IMR-90 (cell line): ENCODE results near the gene IDH3B. TPM values are rescaled to one million over a fixed set of nuclear protein-coding genes. Genes with fewer than 3 reads are reported as not detected.

Experiments
- ATAC-seq: fragments of 200-7000 bp; cut with Tn5 transposase; 2 replicates; pipeline ENCODE4 v1.9.1; 2020; ENCODE audit warnings: low read depth, mild to moderate bottlenecking, moderate library complexity
- BruUV-seq: library from RNA; stranded (reverse); fragments of 400-500 nt; replicated peaks from 2 replicates; lab custom pipeline; 2021; lab: Mats Ljungman, UMichigan
- CTCF ChIA-PET: fragments of 300-600 bp; formaldehyde crosslinking; extraction: SDS; loops from one replicate; lab custom pipeline; 2021; ENCODE audit warnings: antibody characterized with exemption; lab: Yijun Ruan, JAX
- POLR2A ChIA-PET: fragments of 300-600 bp; sonication (Branson Sonifier 250); formaldehyde crosslinking; loops from one replicate; lab custom pipeline; 2022; ENCODE audit warnings: antibody characterized with exemption; ENCODE audit not compliant: unreplicated experiment; lab: Charles Lee
- DNase-seq: peaks from one replicate; pipeline ENCODE4 v3.0.0; 2013
- H2AFZ ChIP-seq: replicated peaks from 2 replicates; pipeline ENCODE3; 2013; ENCODE audit warnings: low read length, mild to moderate bottlenecking; ENCODE audit not compliant: poor library complexity
- H2AK5ac ChIP-seq: 2 replicates; pipeline ENCODE4 v1.6.1; 2013; ENCODE audit warnings: low read depth, low read length, inconsistent platforms
- H2AK9ac ChIP-seq: replicated peaks from 2 replicates; pipeline ENCODE3; 2013; ENCODE audit warnings: mild to moderate bottlenecking, low read depth, low read length, moderate library complexity; ENCODE audit not compliant: poor library complexity
- H2BK120ac ChIP-seq: 2 replicates; pipeline ENCODE4 v1.6.1; 2013; ENCODE audit warnings: low read depth, low read length, inconsistent platforms
- H2BK15ac ChIP-seq: 3 replicates; pipeline ENCODE4 v1.6.1; 2013; ENCODE audit warnings: low read depth, low read length, inconsistent platforms
- H2BK20ac ChIP-seq: 2 replicates; pipeline ENCODE4 v1.6.1; 2013; ENCODE audit warnings: low read depth, mild to moderate bottlenecking, inconsistent platforms, low read length, moderate library complexity
- H2BK5ac ChIP-seq: 2 replicates; pipeline ENCODE4 v1.6.1; 2013; ENCODE audit warnings: mild to moderate bottlenecking, low read depth, low read length, inconsistent platforms; ENCODE audit not compliant: poor library complexity, severe bottlenecking
- H3K14ac ChIP-seq: replicated peaks from 2 replicates; pipeline ENCODE4 v1.6.1; 2013; ENCODE audit warnings: low read depth, low read length, inconsistent platforms
- H3K18ac ChIP-seq: 2 replicates; pipeline ENCODE4 v1.6.1; 2013; ENCODE audit warnings: low read depth, low read length, control low read depth
- H3K23ac ChIP-seq: 2 replicates; pipeline ENCODE4 v1.6.1; 2013; ENCODE audit warnings: low read depth, low read length, inconsistent platforms
- H3K27ac ChIP-seq: 2 replicates; pipeline ENCODE4 v1.5.1; 2013; ENCODE audit warnings: mild to moderate bottlenecking, control low read depth, low read length; ENCODE audit not compliant: insufficient read depth
- H3K27me3 ChIP-seq: 2 replicates; pipeline ENCODE4 v1.6.1; 2013; ENCODE audit warnings: low read length; ENCODE audit not compliant: control insufficient read depth, insufficient read depth
- H3K36me3 ChIP-seq: 2 replicates; pipeline ENCODE4 v1.6.1; 2013; ENCODE audit warnings: low read length, mixed read lengths; ENCODE audit not compliant: control insufficient read depth, insufficient read depth
- H3K4ac ChIP-seq: 2 replicates; pipeline ENCODE4 v1.6.1; 2013; ENCODE audit warnings: low read depth, low read length, inconsistent platforms
- H3K4me1 ChIP-seq: 2 replicates; pipeline ENCODE4 v1.6.1; 2013; ENCODE audit warnings: low read length, mixed read lengths; ENCODE audit not compliant: control insufficient read depth, insufficient read depth
- H3K4me2 ChIP-seq: 2 replicates; pipeline ENCODE4 v1.6.1; 2013; ENCODE audit warnings: low read depth, mild to moderate bottlenecking, control low read depth, low read length, moderate library complexity
- H3K4me3 ChIP-seq: 2 replicates; pipeline ENCODE4 v1.5.1; 2013; ENCODE audit warnings: low read depth, mild to moderate bottlenecking, control low read depth, low read length, moderate library complexity; ENCODE audit not compliant: insufficient read depth
- H3K56ac ChIP-seq: 2 replicates; pipeline ENCODE4 v1.6.1; 2013; ENCODE audit warnings: low read length, inconsistent platforms; ENCODE audit not compliant: insufficient read depth; ENCODE audit errors: extremely low read depth
- H3K79me1 ChIP-seq, 2 experiments: 2 replicates each; pipeline ENCODE4 v1.6.1; 2013; ENCODE audit warnings: low read length in 2 of 2, inconsistent platforms in 1 of 2, low read depth in 1 of 2
- H3K9ac ChIP-seq: 2 replicates; pipeline ENCODE4 v1.6.1; 2013; ENCODE audit warnings: low read depth, low read length, control low read depth
- H3K9me1 ChIP-seq: 2 replicates; pipeline ENCODE4 v1.6.1; 2013; ENCODE audit warnings: low read length, inconsistent platforms; ENCODE audit not compliant: insufficient read depth
- H3K9me3 ChIP-seq: 2 replicates; pipeline ENCODE4 v1.6.1; 2013; ENCODE audit warnings: low read length; ENCODE audit not compliant: control insufficient read depth, insufficient read depth
- H4K20me1 ChIP-seq: 2 replicates; pipeline ENCODE4 v1.6.1; 2013; ENCODE audit warnings: low read length, inconsistent platforms; ENCODE audit not compliant: insufficient read depth
- H4K5ac ChIP-seq: 2 replicates; pipeline ENCODE4 v1.6.1; 2013; ENCODE audit warnings: mild to moderate bottlenecking, low read depth, low read length, control low read depth
- H4K8ac ChIP-seq, 2 experiments: 2 replicates each; pipeline ENCODE4 v1.6.1; 2013; ENCODE audit warnings: low read depth in 2 of 2, low read length in 2 of 2, control low read depth in 1 of 2, inconsistent platforms in 1 of 2
- H4K91ac ChIP-seq: 2 replicates; pipeline ENCODE4 v1.6.1; 2013; ENCODE audit warnings: low read depth, low read length, inconsistent platforms; ENCODE audit not compliant: insufficient read depth
- BHLHE40 ChIP-seq: fragments of 150-350 bp; IDR thresholded peaks from 2 replicates; pipeline ENCODE4 v1.6.1; 2016; ENCODE audit warnings: mild to moderate bottlenecking, low read depth, low read length
- CEBPB ChIP-seq: IDR thresholded peaks from 2 replicates; pipeline ENCODE4 v1.6.1; 2012; ENCODE audit warnings: low read depth, low read length, improper control_type of control experiment
- CHD1 ChIP-seq: IDR thresholded peaks from 2 replicates; pipeline ENCODE4 v1.6.1; 2012; ENCODE audit warnings: low read depth, low read length, improper control_type of control experiment
- CTCF ChIP-seq: conservative IDR thresholded peaks from 2 replicates; pipeline ENCODE4 v1.5.1; 2012; ENCODE audit warnings: mild to moderate bottlenecking, low read depth, low read length, improper control_type of control experiment
- ELK1 ChIP-seq: fragments of 150-350 bp; IDR thresholded peaks from 2 replicates; pipeline ENCODE4 v1.6.1; 2016; ENCODE audit warnings: low read depth, mild to moderate bottlenecking, low read length, moderate library complexity, borderline replicate concordance
- MAFK ChIP-seq: IDR thresholded peaks from 2 replicates; pipeline ENCODE4 v1.6.1; 2012; ENCODE audit warnings: low read depth, low read length, improper control_type of control experiment
- MAZ ChIP-seq: IDR thresholded peaks from 2 replicates; pipeline ENCODE4 v1.6.1; 2012; ENCODE audit warnings: low read depth, mild to moderate bottlenecking, low read length, improper control_type of control experiment, moderate library complexity, borderline replicate concordance
- MXI1 ChIP-seq: IDR thresholded peaks from 2 replicates; pipeline ENCODE4 v1.6.1; 2012; ENCODE audit warnings: low read depth, mild to moderate bottlenecking, low read length, moderate library complexity, borderline replicate concordance
- NFE2L2 ChIP-seq: fragments of 150-350 bp; IDR thresholded peaks from 2 replicates; pipeline ENCODE4 v1.6.1; 2016; ENCODE audit warnings: low read depth, mild to moderate bottlenecking, low read length
- POLR2A ChIP-seq: IDR thresholded peaks from 2 replicates; pipeline ENCODE4 v1.6.1; 2012; ENCODE audit warnings: mild to moderate bottlenecking, low read depth, low read length
- RAD21 ChIP-seq: IDR thresholded peaks from 2 replicates; pipeline ENCODE4 v1.6.1; 2012; ENCODE audit warnings: low read length, improper control_type of control experiment
- RFX5 ChIP-seq: IDR thresholded peaks from 2 replicates; pipeline ENCODE4 v1.8.0; 2012; ENCODE audit warnings: low read depth, mild to moderate bottlenecking, low read length, moderate library complexity
- SMC3 ChIP-seq: fragments of 150-350 bp; IDR thresholded peaks from 2 replicates; pipeline ENCODE4 v1.6.1; 2016; ENCODE audit warnings: low read depth, mild to moderate bottlenecking, antibody characterized with exemption, low read length, moderate library complexity
- USF2 ChIP-seq: fragments of 150-350 bp; IDR thresholded peaks from 2 replicates; pipeline ENCODE4 v1.6.1; 2017; ENCODE audit warnings: mild to moderate bottlenecking, antibody characterized with exemption, low read length, low read depth
- WGBS, 2 experiments: methylation state at CpG; one replicate each; pipeline versions ENCODE4 v1.1.5 to v1.1.7; 2013; ENCODE audit warnings: missing lambda C conversion rate in 2 of 2; ENCODE audit not compliant: insufficient read length in 1 of 2; ENCODE audit errors: extremely low coverage in 2 of 2; 5-methylcytosine and 5-hydroxymethylcytosine counted together
- dilution Hi-C: fragments of 300-500 bp; cut with HindIII; formaldehyde crosslinking; loops from one replicate; pipeline ENCODE4 v1.14.3; 2018; ENCODE audit warnings: low sequenced_read_pairs; ENCODE audit not compliant: unreplicated experiment
- in situ Hi-C: fragments of 300-500 bp; cut with MboI; formaldehyde crosslinking; loops from 3 replicates; pipeline ENCODE4 v1.14.3; 2019; ENCODE audit warnings: low sequenced_read_pairs, inconsistent platforms, mixed read lengths
- intact Hi-C: fragments of 100-400 bp; cut with micrococcal nuclease; formaldehyde crosslinking; loops from 2 replicates; pipeline ENCODE4 v1.10.0; 2022
- polyA plus RNA-seq, 3 experiments: library from polyadenylated mRNA; depleted of rRNA; stranded (reverse); fragments of >200 nt; gene quantifications; 2 replicates each; pipeline ENCODE4 v1.2.3, GENCODE V29; 2012; ENCODE audit warnings: low replicate concordance in 1 of 3
- total RNA-seq: library from RNA; depleted of rRNA; stranded (reverse); fragments of >200 nt; gene quantifications from 2 replicates; pipeline ENCODE4 v1.2.3, GENCODE V29; 2012

IDH3B gene
- total and polyA plus RNA-seq, 2 of the 4 experiments (the other 2 are of a cell fraction) = 151 to 160 TPM

GRCh38 chr20:2709205-2709981 lies 45.4 kb upstream of the IDH3B start:
- Histone ChIP-seq H3K9me1 (no peaks in the 10 kb centered on the region), H4K91ac (no peak overlapping the region), H3K18ac (no peak overlapping the region), H3K4me3 (no peak overlapping the region), H4K20me1 (no peaks in the 10 kb centered on the region), H2AFZ (no peak overlapping the region), H3K23ac (no peak overlapping the region), H3K9ac (no peak overlapping the region), H3K4me2 (no peak overlapping the region), H3K4ac (no peak overlapping the region), H3K79me1 (no peaks in the 10 kb centered on the region), H4K8ac (no peak overlapping the region), H2AK9ac (no peak overlapping the region), H2BK5ac (no peak overlapping the region), H2BK15ac (no peak overlapping the region), H3K36me3 (no peaks in the 10 kb centered on the region), H2AK5ac (no peak overlapping the region), H3K56ac (no peak overlapping the region), H4K5ac (no peak overlapping the region), H3K4me1 (no peaks in the 10 kb centered on the region), H3K14ac (no peak overlapping the region), H3K27ac (no peak overlapping the region), H3K27me3 (peaks cover 31% of the 10 kb centered on the region), H3K9me3 (no peaks in the 10 kb centered on the region), H2BK20ac (no peak overlapping the region), H2BK120ac (no peak overlapping the region)
- 53% methylated on average over 6 of the region's 17 CpGs; no CpG with 5 or more reads in 1 of the 2 experiments for WGBS, 2 experiments
- intact Hi-C loops (no loop called here), in situ Hi-C loops (no loop called here), dilution Hi-C loops (no loop called here)
- CTCF ChIA-PET = no interaction called here
- no TSS peak for BruUV-seq
- no peak for ATAC-seq
- no peak for DNase-seq
- POLR2A ChIA-PET = no interaction called here
- TF ChIP-seq POLR2A = no peak
- no peak for TF ChIP-seq CEBPB
- TF ChIP-seq RFX5 = no peak
- no peak for TF ChIP-seq SMC3
- no peak for TF ChIP-seq CTCF
- no peak for TF ChIP-seq MAZ
- no peak for TF ChIP-seq MAFK
- TF ChIP-seq RAD21 = no peak
- no peak for TF ChIP-seq USF2
- no peak for TF ChIP-seq BHLHE40
- no peak for TF ChIP-seq NFE2L2
- TF ChIP-seq ELK1 = no peak
- no peak for TF ChIP-seq CHD1
- no peak for TF ChIP-seq MXI1
